HG02852 (cell line): ENCODE data around the gene POLR3E.
"Not testable (repeated sequence)": the region's sequence is repeated elsewhere in the genome, so short reads cannot be mapped to it uniquely, and the experiment has no call there.

Experiments
- ATAC-seq: cut with Tn5 transposase; IDR thresholded peaks from one replicate; pipeline ENCODE4 v1.9.1; 2021; ENCODE audit warnings: mild to moderate bottlenecking, moderate library complexity; ENCODE audit not compliant: unreplicated experiment

Gene POLR3E

GRCh38 chr16:22292320-22292719 lies 4.9 kb upstream of the POLR3E start:
- no peak for ATAC-seq

DNA sequence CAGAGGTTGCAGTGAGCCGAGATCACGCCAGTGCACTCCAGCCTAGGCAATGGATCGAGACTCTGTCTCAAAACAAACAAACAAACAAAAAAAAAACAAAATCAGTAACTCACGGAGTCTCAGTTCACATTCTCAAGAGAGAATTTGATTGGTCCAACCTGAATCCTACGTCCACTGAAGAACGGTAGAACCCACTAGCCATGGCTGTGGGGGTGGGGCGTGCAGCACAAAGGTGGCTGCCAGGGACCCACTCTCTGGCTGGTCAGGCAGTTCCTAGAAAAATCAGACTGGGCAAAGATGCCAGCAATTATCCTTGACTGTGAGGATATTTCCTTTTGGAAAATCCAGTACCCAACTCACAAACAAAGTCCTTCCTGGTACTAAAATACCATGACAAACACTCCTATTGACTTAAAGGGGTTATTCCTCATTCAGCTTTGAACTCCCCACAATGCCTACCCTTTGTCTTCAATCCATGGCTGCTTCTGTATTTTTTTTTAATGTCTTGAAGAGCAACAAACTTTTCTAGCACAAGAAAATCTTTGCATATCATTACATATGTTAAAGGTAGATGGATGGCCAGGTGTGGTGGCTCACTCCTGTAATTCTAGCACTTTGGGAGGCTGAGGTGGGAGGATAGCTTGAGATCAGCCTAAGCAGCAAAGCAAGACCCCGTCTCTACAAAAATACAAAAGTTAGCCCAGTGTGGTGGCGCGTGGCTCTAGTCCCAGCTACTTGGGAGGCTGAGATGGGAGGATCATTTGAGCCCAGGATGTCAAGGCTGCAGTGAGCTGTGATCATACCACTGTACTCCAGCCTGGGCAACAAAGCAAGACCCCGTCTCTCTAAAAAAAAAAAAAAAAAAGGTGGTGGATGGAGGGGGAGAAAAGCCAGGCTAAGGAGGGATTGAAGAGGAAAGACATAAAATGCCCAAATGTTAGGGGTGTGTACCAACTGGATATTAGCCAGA lies 3.8 kb upstream of the POLR3E start:
- ATAC-seq: no peak

DNA sequence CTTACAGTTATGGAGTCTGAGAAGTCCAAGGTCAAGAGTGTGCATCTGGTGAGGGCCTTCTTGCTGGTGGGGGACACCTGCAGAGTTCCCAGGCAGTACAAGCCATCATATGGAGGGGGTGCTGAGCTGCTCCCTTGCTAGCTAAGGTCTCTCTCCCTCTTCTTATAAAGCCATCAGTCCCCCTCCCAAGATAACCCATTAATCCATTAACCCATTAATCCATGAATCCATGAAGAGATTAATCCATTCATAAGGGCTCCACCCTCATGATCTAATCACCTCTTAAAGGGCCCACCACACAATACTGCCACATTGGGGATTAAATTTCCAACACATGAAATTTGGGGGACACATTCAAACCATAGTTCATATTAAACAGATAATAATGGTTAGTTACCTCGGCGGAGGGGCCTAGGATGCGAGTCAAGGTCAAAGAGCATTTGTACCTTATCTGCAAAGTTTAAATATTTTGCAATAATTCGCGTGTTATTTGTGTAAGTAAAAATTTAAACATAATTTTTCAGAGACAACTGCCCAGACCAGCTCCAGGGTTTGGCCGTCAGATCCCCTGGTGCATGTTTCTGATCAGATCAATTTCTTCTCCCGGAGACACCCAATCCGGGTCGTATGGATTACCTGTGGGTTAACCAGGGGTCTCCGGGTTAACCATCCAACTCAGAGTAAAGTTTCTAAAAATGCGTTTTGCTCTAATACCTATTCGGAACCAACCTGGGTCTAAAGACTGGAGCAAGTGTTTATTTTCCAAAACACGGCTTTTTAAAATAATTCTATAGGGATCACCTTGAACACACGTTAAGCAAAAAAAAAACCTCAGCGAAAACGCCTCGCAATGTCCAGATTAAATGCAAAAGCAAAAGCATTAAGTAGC lies 740 bp upstream of the POLR3E start:
- ATAC-seq: no peak

DNA sequence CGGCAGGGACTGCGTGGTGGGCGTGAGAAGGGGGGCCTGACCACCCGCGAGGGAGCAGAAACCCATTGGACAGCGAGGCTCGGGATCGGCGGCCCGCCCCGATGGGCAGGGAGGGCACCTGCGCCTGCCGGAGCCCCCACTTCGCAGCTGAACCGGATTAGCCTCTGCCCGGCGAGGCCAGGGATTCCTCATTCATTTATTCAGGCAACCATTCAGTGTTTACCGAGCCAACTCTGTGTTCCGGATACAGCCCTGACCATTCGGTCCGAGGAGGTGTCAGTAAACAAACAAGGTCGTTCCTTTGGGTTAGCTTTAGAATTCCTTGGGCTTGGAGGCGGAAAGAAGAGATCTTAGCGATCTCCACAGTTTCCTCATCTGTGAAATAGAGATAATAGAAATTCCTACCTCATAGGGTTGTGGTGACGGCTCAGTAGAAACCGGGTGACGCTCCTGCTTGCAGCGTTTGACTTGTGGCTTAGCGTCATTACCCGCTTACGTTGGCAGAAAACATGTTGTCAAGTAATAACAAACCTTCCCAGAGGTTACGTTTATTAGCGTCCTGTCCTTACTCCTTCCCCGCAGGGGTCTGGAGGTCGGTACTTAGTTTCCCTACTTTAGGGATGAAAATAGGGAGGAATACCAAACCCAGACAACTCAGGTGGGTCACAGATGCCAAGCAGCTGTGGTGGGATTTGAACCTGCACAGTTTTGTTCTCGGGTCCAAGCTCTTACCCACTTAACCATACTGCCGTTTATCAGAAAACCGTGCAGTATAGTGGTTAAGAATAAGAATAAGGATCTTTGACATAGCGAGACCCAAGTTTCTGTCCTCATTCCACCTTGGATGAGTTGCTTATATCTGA lies 893 bp downstream of the POLR3E start:
- peak; percentile 31 for ATAC-seq

DNA sequence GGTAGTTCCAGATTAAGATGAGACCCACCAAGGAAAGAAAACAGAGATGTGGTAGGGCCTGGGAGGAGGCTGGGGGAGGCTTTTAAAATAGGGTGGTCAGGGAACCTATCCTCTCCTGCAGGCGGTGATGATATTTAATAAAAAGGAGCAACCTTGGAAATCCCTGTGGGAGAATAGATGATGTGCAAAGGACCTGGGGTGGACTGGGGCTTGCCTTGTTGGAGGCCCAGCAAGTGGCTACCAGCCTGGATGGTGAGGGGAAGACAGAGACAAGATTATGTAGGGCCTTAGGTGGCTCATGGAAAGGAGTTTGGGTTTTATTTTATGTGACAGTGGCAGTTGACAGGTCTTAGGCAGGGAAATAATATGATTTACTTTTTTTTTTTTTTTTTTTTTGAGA lies 1.8 kb downstream of the POLR3E start:
- ATAC-seq: no peak

DNA sequence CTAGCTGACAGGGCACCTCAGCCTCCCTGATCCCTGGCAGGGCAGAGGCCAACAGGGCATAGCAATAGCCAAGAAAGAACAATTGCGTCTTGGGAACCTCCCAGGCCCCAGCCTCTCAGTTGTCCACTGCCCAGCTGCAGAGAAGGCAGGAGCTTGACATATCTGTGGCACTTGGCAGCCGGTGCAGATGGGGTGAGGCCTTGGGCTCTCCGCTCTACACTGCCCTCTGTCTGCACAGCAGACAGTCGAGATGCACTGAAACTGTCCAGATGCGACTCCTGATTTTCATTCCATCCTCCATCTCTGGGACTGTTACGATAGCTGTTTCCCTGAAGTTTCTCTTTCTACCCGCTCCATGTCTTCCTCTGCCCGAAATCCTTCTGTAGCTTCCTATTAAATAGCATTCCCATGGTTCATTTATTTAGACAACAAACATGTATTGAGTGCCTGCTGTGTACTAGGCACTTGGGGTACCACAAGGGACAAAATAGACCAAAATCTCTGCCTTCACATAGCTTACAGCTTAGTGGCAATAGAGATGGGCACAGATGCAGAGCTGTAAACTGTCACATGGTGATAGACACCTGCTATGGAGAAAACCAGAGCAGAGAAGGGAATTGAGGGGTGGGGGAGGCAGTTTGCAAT lies 3.3 kb downstream of the POLR3E start:
- no peak for ATAC-seq

GRCh38 chr16:22301423-22301822 lies 4.2 kb downstream of the POLR3E start:
- ATAC-seq: not testable (repeated sequence)

- no peak for ATAC-seq
Observed at GRCh38 chr16:22302776-22303363, 5.7 kb downstream of the POLR3E start.

DNA sequence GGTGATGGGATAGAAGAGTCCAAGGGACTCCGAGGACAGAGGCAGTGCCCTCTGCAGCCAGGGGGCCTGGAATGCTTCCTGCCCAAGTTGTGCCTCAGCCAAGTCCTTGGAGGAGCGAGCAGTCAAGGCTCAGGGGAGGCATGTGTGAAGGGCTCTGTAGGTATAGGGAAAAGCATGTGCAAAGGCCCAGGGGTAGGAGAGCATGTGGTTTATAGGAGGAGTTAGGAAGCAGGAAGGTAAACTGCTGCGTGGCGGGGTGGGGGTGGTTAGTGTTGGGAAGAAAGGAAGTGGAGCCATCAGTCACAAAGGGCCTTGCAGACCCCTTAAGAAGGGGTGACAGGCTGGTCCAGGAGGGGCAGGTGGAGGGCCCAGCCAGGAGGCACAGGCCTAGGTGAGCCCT lies 7.2 kb downstream of the POLR3E start:
- no peak for ATAC-seq

DNA sequence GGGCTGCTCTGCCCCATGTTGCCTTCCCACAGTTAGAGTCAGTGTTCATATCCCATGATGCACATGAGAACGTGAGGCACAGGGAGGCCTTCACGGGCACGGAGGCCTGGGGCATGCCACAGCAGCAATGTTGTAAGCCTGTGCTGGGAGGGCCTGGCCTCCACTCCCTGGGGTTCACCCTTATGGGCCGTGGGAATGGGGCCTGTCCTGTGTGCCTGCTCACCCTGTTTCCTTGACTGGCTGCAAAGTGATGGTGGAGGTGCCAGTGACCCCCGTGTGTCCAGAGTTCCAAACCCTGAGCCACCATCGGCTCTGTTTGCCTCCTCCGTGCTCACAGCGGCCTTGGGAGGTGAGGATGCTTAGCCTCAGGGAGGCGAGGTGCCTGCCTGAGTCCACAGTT lies 9.6 kb downstream of the POLR3E start:
- ATAC-seq: no peak

DNA sequence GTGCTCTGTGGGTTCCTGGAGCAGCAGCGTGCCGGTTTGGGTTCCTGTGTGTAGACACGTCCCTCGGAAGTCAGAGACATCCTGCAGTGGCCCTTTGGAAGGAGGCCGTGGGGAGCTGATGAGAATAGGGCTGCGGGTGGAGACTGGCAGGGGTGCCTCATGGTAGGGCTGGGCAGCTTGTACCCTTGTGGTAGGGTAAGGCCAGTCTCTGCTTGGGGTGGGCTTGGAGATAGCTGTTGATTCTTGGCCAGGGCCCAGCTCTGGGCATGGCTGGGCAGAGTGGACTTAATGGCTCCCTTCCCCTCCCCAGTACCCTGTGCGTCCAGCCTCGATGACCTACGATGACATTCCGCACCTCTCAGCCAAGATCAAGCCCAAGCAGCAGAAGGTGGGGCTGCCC lies 10.6 kb downstream of the POLR3E start:
- no peak for ATAC-seq

- ATAC-seq: no peak
Observed at GRCh38 chr16:22308824-22309520, 11.8 kb downstream of the POLR3E start.

GRCh38 chr16:22311520-22311919 lies 14.3 kb downstream of the POLR3E start:
- ATAC-seq: no peak

DNA sequence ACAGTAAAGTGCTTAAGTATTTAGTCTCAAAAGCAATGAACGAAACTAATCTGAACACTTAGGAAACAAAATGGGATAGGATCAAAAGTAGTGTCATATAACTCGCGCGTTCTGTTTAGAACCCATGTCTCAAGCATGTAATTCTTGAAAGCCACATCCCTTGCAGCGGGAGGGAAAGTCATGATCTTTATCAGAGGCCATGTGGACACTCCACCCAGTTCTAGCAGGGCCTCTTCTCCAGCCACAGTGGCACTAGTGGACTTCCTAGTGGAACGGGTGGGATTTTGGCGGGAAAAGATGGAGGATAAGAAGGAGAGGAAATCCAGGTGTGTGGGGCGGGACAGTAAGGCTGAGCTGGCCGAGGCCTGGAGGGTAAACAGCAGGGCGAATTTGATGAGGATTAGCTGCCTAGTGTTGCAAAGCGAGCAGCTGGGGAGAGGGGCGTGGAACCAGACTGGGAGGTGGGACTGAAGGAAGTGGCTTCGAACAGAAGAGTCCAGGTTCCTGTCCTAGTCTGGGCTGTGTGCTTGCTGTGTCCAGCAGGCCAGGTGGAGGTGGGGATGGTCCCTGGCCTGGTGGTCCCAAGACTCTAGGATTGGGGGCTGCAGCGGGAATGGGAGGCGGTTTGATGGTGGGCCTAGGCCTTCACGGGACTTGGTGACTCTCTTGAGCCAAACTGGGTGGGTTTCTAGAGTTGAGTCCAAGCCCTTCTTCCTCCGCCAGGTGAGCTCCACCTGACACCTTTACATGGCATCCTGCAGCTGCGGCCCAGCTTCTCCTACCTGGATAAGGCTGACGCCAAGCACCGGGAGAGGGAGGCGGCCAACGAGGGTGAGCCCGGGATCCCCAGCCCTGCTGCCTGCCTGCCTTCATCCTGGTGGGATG lies 15.9 kb downstream of the POLR3E start:
- ATAC-seq: no peak

DNA sequence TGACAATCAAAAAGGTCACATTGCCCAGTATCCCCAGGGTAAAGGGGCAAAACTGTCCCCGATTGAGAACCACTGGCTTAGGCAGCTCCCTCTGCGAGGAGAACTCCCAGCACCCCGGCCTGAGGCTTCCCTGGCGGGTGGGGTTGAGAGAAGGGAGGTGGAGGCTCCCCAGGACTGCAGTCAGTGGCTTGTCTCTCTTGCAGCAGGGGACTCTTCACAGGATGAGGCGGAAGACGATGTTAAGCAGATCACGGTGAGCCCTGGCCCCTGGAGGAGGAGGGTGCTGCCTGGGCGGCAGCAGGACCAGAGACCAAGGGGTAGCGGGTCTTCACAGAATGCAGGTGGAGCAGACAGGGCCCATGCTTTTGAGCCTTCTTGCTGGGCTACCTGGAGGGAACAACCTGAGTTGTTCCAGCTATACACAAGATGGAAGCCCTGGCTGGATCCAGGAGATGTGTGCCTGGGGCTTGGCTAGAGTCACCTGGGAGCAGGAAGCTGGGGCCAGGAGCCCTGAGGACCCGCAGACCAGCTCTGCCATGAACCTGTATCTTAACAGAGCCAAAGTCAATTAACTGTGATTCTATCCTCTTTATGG lies 16.8 kb downstream of the POLR3E start:
- ATAC-seq: no peak

DNA sequence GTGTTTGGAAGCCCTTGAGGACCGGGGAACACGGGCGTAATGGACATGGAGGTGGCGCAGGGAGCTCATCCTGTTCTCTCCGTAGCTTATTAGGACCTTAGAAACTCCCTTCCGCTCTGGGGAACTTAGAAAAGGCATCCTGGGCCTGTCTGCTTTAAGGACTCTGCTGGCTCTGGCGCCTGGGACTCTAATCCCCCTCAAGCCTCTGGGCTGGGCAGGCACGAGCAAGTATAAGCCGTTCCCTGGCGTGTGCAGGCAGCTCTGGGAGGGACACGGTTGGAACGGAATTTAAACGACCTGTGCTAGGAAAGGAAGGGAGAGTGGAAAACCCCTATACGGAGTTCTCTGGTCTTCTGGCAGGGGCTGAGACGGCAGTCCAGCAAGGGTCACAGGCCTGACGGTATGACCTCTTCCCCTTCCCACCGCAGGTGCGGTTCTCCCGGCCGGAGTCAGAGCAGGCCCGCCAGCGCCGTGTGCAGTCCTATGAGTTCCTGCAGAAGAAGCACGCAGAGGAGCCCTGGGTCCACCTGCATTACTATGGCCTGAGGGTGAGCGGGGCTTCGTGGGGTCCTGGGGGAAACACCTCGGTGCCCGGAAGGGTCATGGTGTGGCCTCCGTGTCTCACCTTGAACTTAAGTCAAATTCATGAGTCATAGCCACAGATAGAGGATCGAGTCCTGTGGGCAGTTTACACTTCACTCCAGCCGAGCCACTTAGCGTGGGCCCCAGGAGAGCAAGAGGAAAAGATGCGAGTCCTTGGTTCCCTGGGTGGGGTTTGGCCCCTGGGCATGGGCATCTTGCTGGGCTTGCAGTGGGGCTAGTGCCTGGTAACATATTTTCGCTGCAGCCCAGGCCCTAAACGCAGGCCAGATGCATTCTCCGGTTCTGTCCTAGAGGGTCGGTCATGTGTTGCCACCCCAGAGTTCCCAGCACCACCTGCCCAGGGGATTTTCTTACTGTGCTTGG lies 17.7 kb downstream of the POLR3E start:
- no peak for ATAC-seq

- ATAC-seq: no peak
Observed at GRCh38 chr16:22315979-22316378, 18.8 kb downstream of the POLR3E start.
